Stimulated activated CD8-positive, alpha-beta memory T cell treated with anti-CD3 and anti-CD28 coated beads, Interleukin-7, amount 100 ng/mL, for 24 hours (primary cell): ENCODE results near the gene SNAPIN.
"Not testable (repeated sequence)": the region's sequence is repeated elsewhere in the genome, so short reads cannot be mapped to it uniquely, and the experiment has no call there.

ENCODE experiments used
- DNase-seq: peaks from one replicate; pipeline ENCODE4 v3.0.0-alpha.2; 2020; ENCODE audit warnings: low read depth

The SNAPIN gene

GRCh38 chr1:153626904-153627714 lies 31.4 kb upstream of the SNAPIN start, which contains the start of gene S100A13:
Gene S100A13, minus strand, starts transcription at chr1:153627505. Its CDS starts 1,033 bp downstream, at chr1:153626472.
- DNase-seq, result no peak

- no peak for DNase-seq
Observed at GRCh38 chr1:153627715-153628626, 30.5 kb upstream of the SNAPIN start, which contains the start of gene S100A1. Gene S100A1, plus strand, starts transcription at chr1:153628434. Its CDS starts 2,088 bp downstream, at chr1:153630522.

- DNase-seq, result no peak
Observed at GRCh38 chr1:153628638-153629342, 29.7 kb upstream of the SNAPIN start.

- no peak for DNase-seq
Observed at GRCh38 chr1:153629343-153629665, 29.2 kb upstream of the SNAPIN start.

DNA sequence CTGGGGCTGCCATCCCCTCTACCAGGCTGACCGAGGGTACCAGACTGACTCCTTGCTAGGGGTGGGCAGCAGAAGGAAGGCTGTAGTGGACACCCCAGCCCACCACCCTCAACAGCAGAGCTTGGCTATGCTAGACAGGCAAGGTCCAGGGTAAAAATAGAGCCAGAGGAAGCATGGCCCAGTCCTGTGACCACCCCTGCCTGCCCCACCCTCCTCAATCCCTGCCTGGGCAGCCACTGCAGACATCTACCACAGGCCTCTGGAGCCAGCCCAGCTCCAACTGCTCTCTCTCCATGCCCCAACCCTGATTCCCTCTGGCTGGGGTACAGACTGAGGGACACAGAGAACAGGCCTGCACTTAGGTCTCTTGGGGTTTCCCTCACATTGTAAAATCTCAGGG lies 28.5 kb upstream of the SNAPIN start:
- no peak for DNase-seq

GRCh38 chr1:153630384-153630783 lies 28.1 kb upstream of the SNAPIN start:
- DNase-seq, result no peak

- DNase-seq, result no peak
Observed at GRCh38 chr1:153631047-153632022, 27.2 kb upstream of the SNAPIN start.

DNA sequence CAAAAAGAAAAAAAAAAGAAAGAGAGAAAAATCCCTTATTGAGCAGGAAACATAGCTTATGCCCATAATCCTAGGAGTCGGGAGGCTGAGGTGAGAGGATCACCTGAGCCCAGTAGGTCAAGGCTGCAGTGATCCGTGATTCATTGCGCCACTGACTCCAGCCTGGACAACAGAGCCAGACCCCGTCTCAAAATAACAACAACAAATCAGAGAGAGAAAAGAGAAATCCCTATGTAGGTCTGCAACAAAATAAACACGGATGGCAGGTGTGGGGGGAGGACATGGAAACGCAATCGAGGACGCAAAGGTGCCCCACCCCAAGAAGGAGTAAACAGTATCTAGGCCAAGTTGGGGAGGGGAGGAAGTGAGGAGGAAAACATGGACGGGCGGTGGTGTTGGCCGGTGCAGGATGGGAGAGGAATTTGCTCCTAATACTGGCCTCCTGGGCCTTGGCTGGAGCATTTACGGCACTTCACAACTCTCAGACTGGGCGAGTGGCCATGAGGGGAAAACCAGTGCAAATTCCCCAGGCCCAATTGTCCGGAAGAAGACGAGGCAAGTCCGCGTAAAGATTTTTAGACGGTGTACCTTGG lies 25.2 kb upstream of the SNAPIN start:
- DNase-seq, result no peak

GRCh38 chr1:153633754-153634665 lies 24.5 kb upstream of the SNAPIN start, which contains the start of gene CHTOP:
Gene CHTOP, plus strand, starts transcription at chr1:153634066. Its CDS starts 2,523 bp downstream, at chr1:153636589.
- peak; percentile 90 for DNase-seq

DNA sequence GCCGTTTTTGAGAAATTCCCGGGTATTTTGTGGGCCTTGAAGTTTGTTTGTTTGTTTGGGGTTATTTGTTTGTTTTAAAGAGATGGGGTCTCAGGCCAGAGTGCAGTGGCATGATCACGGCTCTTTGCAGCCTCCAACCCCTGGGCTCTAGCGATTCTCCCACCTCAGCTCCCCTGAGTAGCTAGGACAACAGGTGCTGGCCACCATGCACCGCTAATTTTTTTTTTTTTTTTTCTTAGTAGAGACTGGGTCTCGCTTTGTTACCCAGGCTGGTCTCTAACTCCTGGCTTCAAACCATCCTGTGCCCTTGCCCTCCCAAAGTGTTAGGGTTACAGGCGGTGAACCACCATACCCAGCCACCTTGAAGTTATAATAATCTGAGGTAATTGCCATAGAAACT lies 22.6 kb upstream of the SNAPIN start:
- no peak for DNase-seq

DNA sequence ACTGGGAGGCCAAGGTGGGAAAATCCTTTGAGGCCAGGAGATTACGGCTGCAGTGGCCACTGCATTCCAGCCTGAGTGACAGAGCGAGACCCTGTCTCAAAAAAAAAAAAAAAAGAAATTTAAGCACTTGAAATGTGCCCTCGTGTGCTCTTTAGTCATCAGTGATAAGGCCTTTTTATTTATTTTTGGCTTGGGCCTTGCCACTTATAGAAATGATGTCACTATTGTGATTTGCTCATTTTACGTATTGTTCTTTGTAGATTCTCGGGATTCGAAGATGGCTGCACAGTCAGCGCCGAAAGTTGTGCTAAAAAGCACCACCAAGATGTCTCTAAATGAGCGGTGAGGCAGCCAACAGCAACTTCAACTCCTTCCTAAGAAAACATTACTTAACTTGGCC lies 22.2 kb upstream of the SNAPIN start:
- no peak for DNase-seq

- no peak for DNase-seq
Observed at GRCh38 chr1:153638261-153638660, 20.2 kb upstream of the SNAPIN start.

GRCh38 chr1:153639280-153639679 lies 19.2 kb upstream of the SNAPIN start:
- no peak for DNase-seq

DNA sequence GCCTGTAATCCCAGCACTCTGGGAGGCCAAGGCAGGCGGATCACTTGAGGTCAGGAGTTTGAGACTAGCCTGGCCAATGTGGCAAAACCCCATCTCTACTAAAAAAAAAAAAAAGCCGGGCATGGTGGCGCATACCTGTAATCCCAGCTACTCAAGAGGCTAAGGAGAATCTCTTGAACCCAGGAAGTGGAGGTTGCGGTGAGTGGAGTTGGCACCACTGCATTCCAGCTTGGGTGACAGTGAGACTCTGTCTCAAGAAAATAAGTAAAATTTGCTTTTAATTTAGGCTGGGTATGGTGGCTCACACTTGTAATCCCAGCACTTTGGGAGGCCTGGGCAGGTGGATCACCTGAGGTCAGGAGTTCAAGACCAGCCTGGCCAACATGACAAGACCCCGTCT lies 18.3 kb upstream of the SNAPIN start:
- DNase-seq, result not testable (repeated sequence)

- no peak for DNase-seq
Observed at GRCh38 chr1:153640861-153641260, 17.6 kb upstream of the SNAPIN start.

GRCh38 chr1:153642161-153642560 lies 16.3 kb upstream of the SNAPIN start:
- DNase-seq, result no peak

- no peak for DNase-seq
Observed at GRCh38 chr1:153643100-153643499, 15.4 kb upstream of the SNAPIN start.

DNA sequence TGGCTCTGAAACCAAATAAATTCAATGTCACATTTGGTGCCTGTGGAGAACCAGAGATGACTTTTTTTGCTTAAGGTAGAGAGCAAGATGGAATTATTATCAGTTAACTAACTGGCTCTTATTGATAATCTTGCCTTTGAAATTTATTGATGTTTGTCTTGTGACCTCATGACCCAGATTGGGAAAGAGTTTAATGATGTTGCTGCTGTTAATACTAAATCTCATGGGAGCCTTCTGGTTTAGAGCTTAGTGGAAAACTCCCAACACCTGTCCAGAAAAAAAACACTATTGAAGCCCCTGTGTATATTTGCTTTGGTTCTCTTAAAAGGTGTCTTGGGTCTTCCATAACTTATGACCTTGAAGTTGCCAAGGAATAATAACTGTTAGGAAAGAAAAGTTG lies 14.7 kb upstream of the SNAPIN start:
- DNase-seq, result no peak

DNA sequence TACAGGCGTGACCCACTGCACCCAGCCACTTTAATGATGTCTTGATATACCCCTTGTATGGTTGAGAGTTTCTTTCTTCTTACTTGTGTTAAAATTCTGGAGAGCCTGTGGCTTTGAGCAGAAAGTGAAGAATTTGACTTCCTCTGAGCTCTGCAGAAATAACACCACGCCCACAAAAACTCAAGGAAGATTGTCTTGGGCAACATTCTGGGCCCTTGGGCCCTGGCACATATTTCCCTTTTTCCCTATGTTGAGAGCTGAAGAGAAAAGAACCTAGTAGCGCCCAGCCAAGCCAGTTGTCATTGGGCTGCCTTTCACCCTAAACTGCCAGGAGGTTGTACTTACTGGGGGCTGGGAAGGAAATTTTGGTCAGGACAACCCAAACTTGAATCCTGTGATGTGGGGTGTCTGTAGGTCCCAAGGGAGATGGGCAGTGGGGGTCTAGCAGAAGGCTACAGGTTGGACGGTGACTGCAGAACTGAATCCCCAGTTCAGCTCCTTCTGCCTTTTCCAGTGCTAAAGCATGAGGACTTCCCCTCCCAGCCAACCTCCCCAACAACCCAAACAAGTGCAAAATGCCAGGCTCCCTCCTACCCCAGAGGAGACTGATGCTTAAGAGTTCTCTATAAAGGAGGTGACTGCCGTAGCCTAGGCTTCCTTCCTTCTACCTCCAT lies 11.7 kb upstream of the SNAPIN start:
- DNase-seq, result no peak
